ENCODE measurements around the gene ARSA. TPM values are rescaled to one million over a fixed set of nuclear protein-coding genes. Genes with fewer than 3 reads are reported as not detected.

The ARSA gene
- total and polyA plus RNA-seq, 4 donors, result 9.8 to 47.1 (median 32.4) TPM

GRCh38 chr22:50606165-50606945 lies 21.6 kb downstream of the ARSA start:
- no peak for DNase-seq (ENCODE audit: low read depth in 4 of 6, low spot score in 6 of 6)
- no peaks in the 10 kb centered on the region for H3K9me3 ChIP-seq (ENCODE audit: control insufficient read depth, insufficient read depth, low read length)
- H3K27me3 ChIP-seq (ENCODE audit: control insufficient read depth, insufficient read depth, low read length), result no peaks in the 10 kb centered on the region
- WGBS (ENCODE audit: insufficient coverage), result 66% methylated on average over 12 of the region's 19 CpGs
- no peak overlapping the region for H3K4me3 ChIP-seq (ENCODE audit: low read depth, low read length)
- no peak overlapping the region for H3K27ac ChIP-seq (ENCODE audit: low read depth, low read length)
- H3K4me1 ChIP-seq (ENCODE audit: control insufficient read depth, insufficient read depth, low read length), result peaks cover 16% of the 10 kb centered on the region
- peaks cover 88% of the 10 kb centered on the region for H3K36me3 ChIP-seq (ENCODE audit: control insufficient read depth, insufficient read depth, low read length)

GRCh38 chr22:50605613-50606074 lies 22.3 kb downstream of the ARSA start:
- no peak for DNase-seq (ENCODE audit: low read depth in 4 of 6, low spot score in 6 of 6)
- WGBS (ENCODE audit: insufficient coverage), result 78% methylated on average over 20 of the region's 20 CpGs
- H3K4me3 ChIP-seq (ENCODE audit: low read depth, low read length), result no peak overlapping the region
- H3K27ac ChIP-seq (ENCODE audit: low read depth, low read length), result no peak overlapping the region
- no peaks in the 10 kb centered on the region for H3K27me3 ChIP-seq (ENCODE audit: control insufficient read depth, insufficient read depth, low read length)
- peaks cover 21% of the 10 kb centered on the region for H3K4me1 ChIP-seq (ENCODE audit: control insufficient read depth, insufficient read depth, low read length)
- peaks cover 80% of the 10 kb centered on the region for H3K36me3 ChIP-seq (ENCODE audit: control insufficient read depth, insufficient read depth, low read length)
- no peaks in the 10 kb centered on the region for H3K9me3 ChIP-seq (ENCODE audit: control insufficient read depth, insufficient read depth, low read length)

- peaks cover 22% of the 10 kb centered on the region for H3K4me1 ChIP-seq (ENCODE audit: control insufficient read depth, insufficient read depth, low read length)
- 91% methylated on average over 12 of the region's 23 CpGs for WGBS (ENCODE audit: insufficient coverage)
- H3K27ac ChIP-seq (ENCODE audit: low read depth, low read length), result no peak overlapping the region
These were observed 22.8 kb downstream of the ARSA start for GRCh38 chr22:50605002-50605612.

GRCh38 chr22:50604256-50605001 lies 23.5 kb downstream of the ARSA start:
- no peak overlapping the region for H3K27ac ChIP-seq (ENCODE audit: low read depth, low read length)
- no peak for DNase-seq (ENCODE audit: low read depth in 4 of 6, low spot score in 6 of 6)
- H3K9me3 ChIP-seq (ENCODE audit: control insufficient read depth, insufficient read depth, low read length), result no peaks in the 10 kb centered on the region
- WGBS (ENCODE audit: insufficient coverage), result 61% methylated on average over 92 of the region's 103 CpGs
- peaks cover 28% of the 10 kb centered on the region for H3K4me1 ChIP-seq (ENCODE audit: control insufficient read depth, insufficient read depth, low read length)
- no peak overlapping the region for H3K4me3 ChIP-seq (ENCODE audit: low read depth, low read length)
- H3K36me3 ChIP-seq (ENCODE audit: control insufficient read depth, insufficient read depth, low read length), result peaks cover 68% of the 10 kb centered on the region
- no peaks in the 10 kb centered on the region for H3K27me3 ChIP-seq (ENCODE audit: control insufficient read depth, insufficient read depth, low read length)

More at GRCh38 chr22:50605002-50605612, 22.8 kb downstream of the ARSA start:
- no peaks in the 10 kb centered on the region for H3K27me3 ChIP-seq (ENCODE audit: control insufficient read depth, insufficient read depth, low read length)
- no peak overlapping the region for H3K4me3 ChIP-seq (ENCODE audit: low read depth, low read length)
- no peaks in the 10 kb centered on the region for H3K9me3 ChIP-seq (ENCODE audit: control insufficient read depth, insufficient read depth, low read length)
- no peak for DNase-seq (ENCODE audit: low read depth in 4 of 6, low spot score in 6 of 6)
- peaks cover 75% of the 10 kb centered on the region for H3K36me3 ChIP-seq (ENCODE audit: control insufficient read depth, insufficient read depth, low read length)

GRCh38 chr22:50603511-50604255 lies 24.3 kb downstream of the ARSA start:
- 49% methylated on average over 67 of the region's 70 CpGs for WGBS (ENCODE audit: insufficient coverage)
- H3K4me3 ChIP-seq (ENCODE audit: low read depth, low read length), result no peak overlapping the region
- H3K27me3 ChIP-seq (ENCODE audit: control insufficient read depth, insufficient read depth, low read length), result no peaks in the 10 kb centered on the region
- H3K36me3 ChIP-seq (ENCODE audit: control insufficient read depth, insufficient read depth, low read length), result peaks cover 61% of the 10 kb centered on the region
- H3K9me3 ChIP-seq (ENCODE audit: control insufficient read depth, insufficient read depth, low read length), result no peaks in the 10 kb centered on the region
- DNase-seq (ENCODE audit: low read depth in 4 of 6, low spot score in 6 of 6), result no peak
- no peak overlapping the region for H3K27ac ChIP-seq (ENCODE audit: low read depth, low read length)
- H3K4me1 ChIP-seq (ENCODE audit: control insufficient read depth, insufficient read depth, low read length), result peaks cover 29% of the 10 kb centered on the region

- H3K4me3 ChIP-seq (ENCODE audit: low read depth, low read length), result no peak overlapping the region
- no peaks in the 10 kb centered on the region for H3K9me3 ChIP-seq (ENCODE audit: control insufficient read depth, insufficient read depth, low read length)
- 13% methylated on average over 2 of the region's 2 CpGs for WGBS (ENCODE audit: insufficient coverage)
- no peak overlapping the region for H3K27ac ChIP-seq (ENCODE audit: low read depth, low read length)
- no peaks in the 10 kb centered on the region for H3K27me3 ChIP-seq (ENCODE audit: control insufficient read depth, insufficient read depth, low read length)
- no peak for DNase-seq (ENCODE audit: low read depth in 4 of 6, low spot score in 6 of 6)
- H3K36me3 ChIP-seq (ENCODE audit: control insufficient read depth, insufficient read depth, low read length), result peaks cover 47% of the 10 kb centered on the region
- H3K4me1 ChIP-seq (ENCODE audit: control insufficient read depth, insufficient read depth, low read length), result peaks cover 29% of the 10 kb centered on the region
These were observed 25.6 kb downstream of the ARSA start for GRCh38 chr22:50602338-50602700.

GRCh38 chr22:50601669-50602337 lies 26.1 kb downstream of the ARSA start:
- no peak for DNase-seq (ENCODE audit: low read depth in 4 of 6, low spot score in 6 of 6)
- Histone ChIP-seq H3K4me1 (ENCODE audit: control insufficient read depth, insufficient read depth, low read length) (peaks cover 29% of the 10 kb centered on the region), H3K9me3 (ENCODE audit: control insufficient read depth, insufficient read depth, low read length) (no peaks in the 10 kb centered on the region), H3K36me3 (ENCODE audit: control insufficient read depth, insufficient read depth, low read length) (peaks cover 47% of the 10 kb centered on the region), H3K4me3 (ENCODE audit: low read depth, low read length) (no peak overlapping the region), H3K27me3 (ENCODE audit: control insufficient read depth, insufficient read depth, low read length) (no peaks in the 10 kb centered on the region), H3K27ac (ENCODE audit: low read depth, low read length) (no peak overlapping the region)
- WGBS (ENCODE audit: insufficient coverage), result 47% methylated on average over 11 of the region's 12 CpGs

GRCh38 chr22:50600967-50601668 lies 26.8 kb downstream of the ARSA start:
- Histone ChIP-seq H3K4me1 (ENCODE audit: control insufficient read depth, insufficient read depth, low read length) (peaks cover 29% of the 10 kb centered on the region), H3K27me3 (ENCODE audit: control insufficient read depth, insufficient read depth, low read length) (no peaks in the 10 kb centered on the region), H3K9me3 (ENCODE audit: control insufficient read depth, insufficient read depth, low read length) (no peaks in the 10 kb centered on the region), H3K4me3 (ENCODE audit: low read depth, low read length) (peak overlapping the region; percentile 31), H3K27ac (ENCODE audit: low read depth, low read length) (no peak overlapping the region), H3K36me3 (ENCODE audit: control insufficient read depth, insufficient read depth, low read length) (peaks cover 40% of the 10 kb centered on the region)
- DNase-seq (ENCODE audit: low read depth in 4 of 6, low spot score in 6 of 6), result peak in 2 of 6 donors; percentile 47 to 64
- WGBS (ENCODE audit: insufficient coverage), result 2% methylated on average over 31 of the region's 52 CpGs

Measured in spinal cord (tissue), 10 donors.